IPS-20b (cell line): ENCODE data around the gene BARHL1.

ENCODE experiments used
- H3K27ac ChIP-seq: one replicate; pipeline ENCODE4 v1.5.1; 2013; ENCODE audit warnings: low read length
- H3K27me3 ChIP-seq: 2 replicates; pipeline ENCODE4 v1.6.1; 2013; ENCODE audit warnings: mild to moderate bottlenecking, low read length, inconsistent platforms; ENCODE audit not compliant: insufficient read depth
- H3K36me3 ChIP-seq: 2 replicates; pipeline ENCODE4 v1.6.1; 2013; ENCODE audit warnings: low read depth, mild to moderate bottlenecking, inconsistent platforms, low read length, moderate library complexity; ENCODE audit not compliant: insufficient read depth
- H3K4me1 ChIP-seq: 2 replicates; pipeline ENCODE4 v1.6.1; 2013; ENCODE audit warnings: mild to moderate bottlenecking, control low read depth, inconsistent platforms, low read length, moderate library complexity; ENCODE audit not compliant: insufficient read depth
- H3K4me3 ChIP-seq: 2 replicates; pipeline ENCODE4 v1.5.1; 2013; ENCODE audit warnings: mild to moderate bottlenecking, low read length, inconsistent platforms
- H3K9ac ChIP-seq: 2 replicates; pipeline ENCODE4 v1.6.1; 2013; ENCODE audit warnings: low read depth, mild to moderate bottlenecking, inconsistent platforms, low read length, moderate library complexity
- H3K9me3 ChIP-seq: 2 replicates; pipeline ENCODE4 v1.6.1; 2013; ENCODE audit warnings: mild to moderate bottlenecking, low read depth, low read length, inconsistent platforms; ENCODE audit not compliant: insufficient read depth

BARHL1 gene

DNA sequence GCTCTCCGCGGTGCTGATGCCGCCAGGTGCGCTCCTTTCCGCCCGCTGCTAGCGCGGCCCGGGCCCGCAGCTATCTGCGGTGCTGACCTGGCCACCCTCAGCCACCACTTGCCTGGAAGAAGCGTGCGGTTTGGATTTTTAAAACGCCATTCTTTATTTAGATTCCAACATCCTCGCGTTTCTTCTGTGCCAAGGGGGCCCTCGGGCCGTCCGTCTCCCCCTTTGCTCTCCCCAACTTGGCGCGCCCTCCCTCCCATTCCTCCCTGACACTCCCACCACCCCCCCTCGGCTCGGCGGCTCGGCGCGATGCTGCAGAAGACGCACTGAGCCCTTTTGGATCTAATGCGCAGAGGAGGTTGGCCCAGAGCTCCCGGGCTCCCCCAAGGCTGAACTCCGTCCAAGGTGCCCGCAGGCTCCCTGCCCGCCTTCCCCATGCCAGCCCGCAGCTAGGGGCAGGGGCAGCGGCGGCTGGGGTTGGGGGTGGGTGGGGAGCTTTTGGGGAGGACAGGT is at the start of gene BARHL1:
TSS of gene BARHL1 (plus strand) at position 331 of the 510 bp plus-strand sequence. CDS start 192 bp downstream, outside the sequence.
- Histone ChIP-seq H3K9me3 (peaks cover 5% of the 10 kb centered on the region; the same call in 1 of the 2 replicates), H3K4me1 (peaks cover 16% of the 10 kb centered on the region), H3K27me3 (peaks cover 100% of the 10 kb centered on the region), H3K9ac (no peak within 1 kb of the TSS), H3K36me3 (no peaks in the 10 kb centered on the region), H3K27ac (no peak within 1 kb of the TSS), H3K4me3 (peak within 1 kb of the TSS; percentile 61; the same call in 1 of the 2 replicates)

DNA sequence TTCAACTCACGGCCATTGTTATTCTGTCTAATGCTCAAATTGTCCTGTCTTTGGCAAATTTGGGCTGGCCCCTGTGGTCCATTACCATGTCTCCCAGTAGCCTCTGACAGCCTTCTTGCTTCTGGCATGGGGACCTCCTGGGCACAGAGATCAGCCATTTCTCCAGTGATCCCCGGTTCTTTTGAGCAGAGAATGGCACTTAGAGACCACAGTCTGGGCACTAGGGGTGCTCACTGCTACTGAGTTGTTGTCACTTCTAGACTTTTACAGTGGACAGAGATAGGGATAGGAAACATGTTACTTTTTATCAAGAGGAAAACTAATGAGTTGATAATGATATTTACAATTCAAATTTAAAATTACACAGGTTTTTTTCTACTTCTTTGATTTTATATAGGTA is 47.6 kb upstream of the BARHL1 start:
- Histone ChIP-seq H3K36me3 (no peaks in the 10 kb centered on the region), H3K27me3 (no peaks in the 10 kb centered on the region), H3K27ac (no peak overlapping the region), H3K9ac (no peak overlapping the region), H3K9me3 (peaks cover 7% of the 10 kb centered on the region; the same call in 1 of the 2 replicates), H3K4me1 (no peaks in the 10 kb centered on the region; the same call in 1 of the 2 replicates), H3K4me3 (no peak overlapping the region)

DNA sequence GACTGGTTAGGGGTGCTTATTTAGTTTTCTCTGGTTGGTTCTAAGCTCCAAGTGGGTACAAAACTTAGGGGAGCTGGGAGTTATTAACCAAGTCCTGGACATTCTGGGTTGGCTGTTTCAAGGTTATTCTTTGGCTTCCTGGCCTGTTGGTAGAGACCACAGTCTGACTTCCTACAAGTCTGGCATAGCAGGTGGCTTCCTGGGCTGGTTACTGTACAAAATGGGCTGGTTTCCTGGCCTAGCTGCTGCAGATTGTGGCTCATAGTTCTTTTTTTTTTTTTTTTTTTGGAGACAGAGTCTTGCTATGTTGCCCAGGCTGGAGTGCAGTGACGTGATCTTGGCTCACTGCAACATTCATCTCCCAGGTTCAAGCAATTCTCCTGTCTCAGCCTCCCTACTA is 46.3 kb upstream of the BARHL1 start:
- H3K4me1 ChIP-seq: peaks cover 9% of the 10 kb centered on the region; the same call in 1 of the 2 replicates
- H3K36me3 ChIP-seq: no peaks in the 10 kb centered on the region
- no peak overlapping the region for H3K9ac ChIP-seq
- H3K27ac ChIP-seq: no peak overlapping the region
- H3K27me3 ChIP-seq: no peaks in the 10 kb centered on the region
- peaks cover 7% of the 10 kb centered on the region; the same call in 1 of the 2 replicates for H3K9me3 ChIP-seq
- H3K4me3 ChIP-seq: no peak overlapping the region

DNA sequence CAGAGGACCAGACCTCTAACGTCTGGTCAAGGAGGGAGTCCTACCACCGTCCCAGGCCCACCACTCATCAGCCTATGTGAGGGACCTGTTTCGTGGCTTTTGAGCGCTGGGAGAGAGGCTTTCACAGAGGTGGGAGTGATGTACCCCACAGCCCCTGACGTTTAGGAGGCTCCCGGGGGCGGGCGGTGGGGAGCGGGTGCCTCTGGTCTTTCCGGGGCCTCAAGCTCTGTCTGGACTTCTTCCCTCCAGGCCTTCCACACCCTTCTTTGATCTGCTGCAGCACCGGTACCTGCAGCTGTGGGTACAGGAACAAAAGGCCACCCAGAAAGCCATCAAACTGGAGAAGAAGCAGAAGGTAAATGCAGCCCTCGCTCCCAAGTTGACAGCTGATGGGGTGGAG is 45.1 kb upstream of the BARHL1 start:
- Histone ChIP-seq H3K36me3 (no peaks in the 10 kb centered on the region), H3K27me3 (no peaks in the 10 kb centered on the region), H3K4me3 (no peak overlapping the region)

DNA sequence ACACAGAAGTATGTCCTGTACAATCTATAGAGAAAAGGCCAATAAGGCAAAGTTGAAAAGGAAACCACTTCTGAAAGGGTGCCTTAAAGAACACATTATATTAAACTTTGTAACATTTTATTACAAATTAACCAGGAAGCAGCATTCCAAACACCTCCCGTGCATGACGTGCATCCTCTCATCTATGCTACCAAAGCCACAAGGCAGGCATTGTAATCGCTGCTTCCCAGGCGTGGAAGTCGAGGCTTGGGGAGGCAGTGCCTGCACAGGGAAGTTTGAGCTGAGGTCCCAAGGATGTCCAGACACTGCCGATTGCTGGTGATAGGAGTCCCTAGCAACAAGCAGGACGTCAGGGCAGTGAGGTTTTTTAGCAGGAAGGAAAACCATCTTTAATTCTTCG is 44.3 kb upstream of the BARHL1 start:
- Histone ChIP-seq H3K9me3 (peaks cover 7% of the 10 kb centered on the region; the same call in 1 of the 2 replicates), H3K4me1 (peaks cover 9% of the 10 kb centered on the region; the same call in 1 of the 2 replicates), H3K27me3 (no peaks in the 10 kb centered on the region), H3K36me3 (no peaks in the 10 kb centered on the region), H3K27ac (no peak overlapping the region), H3K4me3 (no peak overlapping the region), H3K9ac (no peak overlapping the region)

More for the DNA sequence above, 45.1 kb upstream of the BARHL1 start:
- Histone ChIP-seq H3K27ac (no peak overlapping the region), H3K4me1 (peaks cover 9% of the 10 kb centered on the region; the same call in 1 of the 2 replicates), H3K9me3 (peaks cover 7% of the 10 kb centered on the region; the same call in 1 of the 2 replicates), H3K9ac (no peak overlapping the region)

DNA sequence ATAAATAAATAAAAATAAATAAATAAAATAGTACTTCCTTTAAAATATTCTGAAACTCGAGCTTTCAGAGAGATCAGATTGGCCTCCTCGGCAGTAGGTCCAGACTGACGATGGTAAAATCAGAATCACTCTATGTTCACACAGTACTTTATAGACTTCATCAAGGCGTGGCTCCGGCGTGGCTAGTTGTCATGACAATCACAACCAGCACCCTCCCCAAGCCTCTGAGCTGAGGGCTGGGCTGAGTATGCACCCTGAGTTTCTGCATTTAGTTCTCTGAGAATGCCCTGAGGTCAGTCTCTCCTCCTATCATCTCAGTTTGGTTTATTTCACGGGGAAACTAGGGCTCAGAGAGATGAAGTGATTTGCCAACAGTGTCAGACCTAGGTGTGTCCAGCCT is 43.3 kb upstream of the BARHL1 start:
- Histone ChIP-seq H3K9ac (no peak overlapping the region), H3K9me3 (peaks cover 7% of the 10 kb centered on the region; the same call in 1 of the 2 replicates), H3K4me1 (peaks cover 9% of the 10 kb centered on the region; the same call in 1 of the 2 replicates), H3K27ac (no peak overlapping the region), H3K4me3 (no peak overlapping the region), H3K36me3 (no peaks in the 10 kb centered on the region), H3K27me3 (no peaks in the 10 kb centered on the region)

DNA sequence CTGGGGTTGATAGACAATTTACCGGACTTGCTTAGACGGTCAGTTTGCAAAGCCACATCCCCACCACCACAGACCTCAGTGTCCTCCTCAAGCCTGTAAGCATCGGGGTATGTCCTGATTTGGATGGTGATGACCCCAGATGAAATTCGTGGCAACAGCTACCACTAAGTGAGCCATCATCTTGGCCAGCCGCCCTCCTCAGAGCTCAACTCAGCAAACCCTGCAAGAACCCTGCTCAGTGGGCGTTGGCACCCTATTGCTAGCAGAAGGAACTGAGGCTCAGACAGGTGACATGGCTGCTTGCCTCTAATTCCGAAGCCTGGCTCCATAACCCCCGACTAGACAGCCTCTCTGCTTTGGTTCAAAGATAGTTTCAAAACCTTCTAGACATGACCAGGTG is 41.4 kb upstream of the BARHL1 start:
- no peaks in the 10 kb centered on the region for H3K27me3 ChIP-seq
- H3K4me1 ChIP-seq: peaks cover 9% of the 10 kb centered on the region; the same call in 1 of the 2 replicates
- H3K9me3 ChIP-seq: no peaks in the 10 kb centered on the region
- no peak overlapping the region for H3K4me3 ChIP-seq
- H3K27ac ChIP-seq: no peak overlapping the region
- no peak overlapping the region for H3K9ac ChIP-seq
- no peaks in the 10 kb centered on the region for H3K36me3 ChIP-seq

DNA sequence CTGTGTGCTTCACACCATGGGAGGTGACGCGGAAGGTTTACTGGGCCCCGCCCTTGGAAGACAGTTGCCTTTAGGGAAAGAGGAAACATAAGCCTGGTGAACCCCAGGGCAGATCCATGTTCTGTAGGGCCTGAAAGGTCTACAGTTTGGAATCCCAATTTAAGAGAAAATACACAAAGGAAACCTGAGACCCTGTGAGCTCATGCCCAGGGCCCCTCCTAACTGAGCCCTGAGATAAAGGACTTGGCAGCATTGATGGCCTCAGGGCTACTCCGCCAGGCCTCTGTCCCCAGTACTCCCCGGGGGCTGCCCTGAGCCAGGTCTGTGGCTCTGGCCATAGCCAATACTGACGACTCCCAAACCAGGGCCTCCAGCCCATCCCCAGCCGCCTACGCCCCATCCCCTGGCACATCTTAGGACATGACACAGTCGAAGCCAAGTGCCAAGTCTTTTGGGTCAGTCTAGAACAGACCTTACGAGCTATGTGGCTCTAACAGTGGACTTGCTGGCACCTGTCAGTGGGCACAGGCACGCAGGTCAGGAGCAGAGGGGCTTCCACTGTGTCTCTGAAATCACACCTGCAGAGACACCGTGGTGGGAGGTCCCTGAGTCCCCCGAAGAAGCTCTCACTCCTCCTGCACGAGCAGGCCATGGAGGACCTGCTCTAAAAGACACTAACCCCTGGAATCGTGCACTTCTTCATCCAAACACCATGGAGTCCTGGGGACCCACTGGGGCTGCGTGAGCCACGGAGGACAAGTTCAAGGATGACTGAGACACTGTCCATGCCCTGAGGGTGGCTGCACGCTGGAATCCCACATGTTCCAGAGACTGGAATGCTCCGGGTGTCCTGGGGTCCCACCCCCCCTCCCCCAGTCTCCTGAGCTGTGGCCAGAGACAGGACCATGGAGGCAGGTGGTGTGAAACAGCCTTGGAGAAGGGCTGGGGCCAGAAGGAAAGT is 40.3 kb upstream of the BARHL1 start:
- Histone ChIP-seq H3K36me3 (no peaks in the 10 kb centered on the region), H3K9me3 (no peaks in the 10 kb centered on the region), H3K9ac (no peak overlapping the region), H3K4me1 (peaks cover 9% of the 10 kb centered on the region; the same call in 1 of the 2 replicates), H3K27me3 (no peaks in the 10 kb centered on the region), H3K27ac (no peak overlapping the region), H3K4me3 (no peak overlapping the region)

DNA sequence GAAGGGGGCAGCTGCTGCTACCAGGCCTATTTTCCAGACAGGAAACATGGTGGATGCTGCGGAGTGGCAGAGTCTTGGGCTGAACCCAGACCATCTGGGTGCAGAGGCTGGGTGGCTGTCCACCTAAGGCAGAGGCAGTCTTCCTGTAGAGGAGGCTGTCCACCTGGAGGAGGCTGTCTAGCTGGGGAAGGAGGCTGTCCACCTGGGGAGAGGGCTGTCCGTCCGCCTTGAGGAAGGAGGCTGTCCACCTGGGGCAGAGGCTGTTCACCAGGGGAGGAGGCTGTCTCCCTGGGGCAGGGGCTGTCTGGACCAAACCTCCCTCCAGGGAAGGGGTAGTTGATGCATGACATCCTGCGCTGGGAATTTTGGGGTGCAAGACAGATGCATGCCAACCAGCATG is 39.2 kb upstream of the BARHL1 start:
- Histone ChIP-seq H3K4me1 (peaks cover 9% of the 10 kb centered on the region; the same call in 1 of the 2 replicates), H3K4me3 (no peak overlapping the region), H3K9me3 (no peaks in the 10 kb centered on the region), H3K27me3 (no peaks in the 10 kb centered on the region), H3K27ac (no peak overlapping the region), H3K9ac (no peak overlapping the region), H3K36me3 (no peaks in the 10 kb centered on the region)

DNA sequence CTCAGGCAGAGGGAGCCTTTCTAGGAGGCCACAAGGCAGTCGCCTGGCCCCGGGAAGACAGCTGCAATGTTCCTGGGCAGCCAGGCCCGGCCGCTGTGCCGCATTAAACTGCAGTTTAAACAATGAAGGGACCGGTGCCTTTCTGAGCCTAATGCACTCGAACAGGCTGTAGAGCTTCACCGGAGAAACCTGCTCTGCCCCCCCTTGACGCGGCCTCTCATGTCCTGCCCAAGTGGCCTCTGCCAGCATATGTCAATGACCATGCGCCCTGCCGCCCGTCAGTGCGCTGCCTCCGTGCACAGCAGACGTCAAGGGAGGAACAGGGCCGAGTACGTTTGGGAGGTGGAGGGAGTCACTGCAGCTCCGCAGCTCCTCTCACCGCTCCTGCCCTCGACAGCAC is 38.4 kb upstream of the BARHL1 start:
- no peak overlapping the region for H3K4me3 ChIP-seq
- no peaks in the 10 kb centered on the region for H3K9me3 ChIP-seq
- H3K36me3 ChIP-seq: no peaks in the 10 kb centered on the region
- H3K4me1 ChIP-seq: peaks cover 9% of the 10 kb centered on the region; the same call in 1 of the 2 replicates
- H3K9ac ChIP-seq: no peak overlapping the region
- no peak overlapping the region for H3K27ac ChIP-seq
- H3K27me3 ChIP-seq: no peaks in the 10 kb centered on the region

DNA sequence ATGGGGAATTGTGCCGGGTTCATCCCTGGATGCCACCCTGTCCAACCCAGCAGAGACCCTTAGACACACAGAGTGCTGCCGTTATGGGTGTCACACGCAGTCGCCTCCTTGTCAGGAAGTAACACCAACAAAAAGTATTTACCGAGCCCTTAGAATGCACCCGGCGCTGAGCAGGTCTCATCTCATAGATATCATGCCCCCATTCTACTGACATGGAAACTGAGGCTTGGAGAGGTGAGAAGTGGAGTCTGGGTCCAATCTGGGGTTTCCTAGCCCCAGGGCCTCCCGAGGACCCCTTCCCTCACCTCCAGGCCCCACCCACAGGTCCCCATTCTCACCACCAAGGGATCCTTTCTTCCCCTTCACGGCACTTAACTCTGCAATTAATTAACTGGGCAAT is 36.8 kb upstream of the BARHL1 start:
- Histone ChIP-seq H3K27ac (no peak overlapping the region), H3K36me3 (no peaks in the 10 kb centered on the region), H3K9me3 (no peaks in the 10 kb centered on the region), H3K9ac (no peak overlapping the region), H3K4me3 (no peak overlapping the region; the same call in 1 of the 2 replicates), H3K4me1 (peaks cover 4% of the 10 kb centered on the region; the same call in 1 of the 2 replicates), H3K27me3 (no peaks in the 10 kb centered on the region)
